A549 (cell line): ENCODE data around the gene MPP2. TPM values are rescaled to one million over a fixed set of nuclear protein-coding genes. Genes with fewer than 3 reads are reported as not detected.

Experiments
- ATAC-seq, 2 experiments: fragments of 200-7000 bp in 1 of 2; fragments of >200 bp in 1 of 2; cut with Nextera tagmentation in 1 of 2; cut with Tn5 transposase in 1 of 2; 3 replicates each; pipeline versions ENCODE4 v1.8.0 to v1.9.1; 2018 to 2020; ENCODE audit warnings: mild to moderate bottlenecking in 1 of 2, moderate library complexity in 1 of 2
- CTCF ChIA-PET: fragments of 300-600 bp; sonication (Branson Sonifier 250); formaldehyde crosslinking; extraction: SDS; loops from one replicate; lab custom pipeline; 2021; ENCODE audit warnings: antibody characterized with exemption, inconsistent platforms; lab: Yijun Ruan, JAX
- POLR2A ChIA-PET: fragments of 350-600 bp; formaldehyde crosslinking; extraction: SDS; loops from one replicate; lab custom pipeline; 2021; ENCODE audit warnings: antibody characterized with exemption, inconsistent platforms; lab: Yijun Ruan, JAX
- DNase-seq, 2 experiments: peaks; one replicate each; pipeline versions ENCODE4 v3.0.0 to v3.0.0-alpha.2; 2011 to 2016; ENCODE audit warnings: low read depth in 1 of 2, low spot score in 1 of 2
- FAIRE-seq: peaks from 2 replicates; lab custom pipeline; 2011; peaks lifted over from hg19 to GRCh38; lab: Jason Lieb, UNC
- H3K27ac ChIP-seq, 2 experiments: fragments of >200 bp; sonication (Bioruptor Twin); formaldehyde crosslinking; 3 replicates each; pipeline ENCODE4 v1.5.1; 2016 to 2017
- H3K4me1 ChIP-seq: fragments of >200 bp; sonication (Bioruptor Twin); formaldehyde crosslinking; 3 replicates; pipeline ENCODE4 v1.6.1; 2016
- H3K4me2 ChIP-seq: fragments of >200 bp; sonication (Bioruptor Twin); formaldehyde crosslinking; 3 replicates; pipeline ENCODE4 v1.6.1; 2016
- H3K4me3 ChIP-seq: fragments of >200 bp; sonication (Bioruptor Twin); formaldehyde crosslinking; 3 replicates; pipeline ENCODE4 v1.5.1; 2016
- H3K9me3 ChIP-seq: fragments of >200 bp; sonication (Bioruptor Twin); formaldehyde crosslinking; 3 replicates; pipeline ENCODE4 v1.6.1; 2016
- CBX2 ChIP-seq: fragments of 200-600 bp; sonication (generic); IDR thresholded peaks from 2 replicates; pipeline ENCODE4 v1.6.1; 2016; ENCODE audit warnings: low read depth, mild to moderate bottlenecking, borderline replicate concordance
- CBX8 ChIP-seq: fragments of 200-600 bp; sonication (generic); IDR thresholded peaks from 2 replicates; pipeline ENCODE4 v1.6.1; 2016
- CEBPB ChIP-seq, 2 experiments: fragments of >200 bp in 1 of 2; sonication (Bioruptor Twin) in 1 of 2; formaldehyde crosslinking in 1 of 2; IDR thresholded peaks; 2 replicates each; pipeline ENCODE4 v1.6.1; 2012 to 2016
- EHMT2 ChIP-seq: fragments of 200-600 bp; sonication (generic); IDR thresholded peaks from 2 replicates; pipeline ENCODE4 v1.6.1; 2016; ENCODE audit warnings: antibody characterized with exemption, low read depth, mild to moderate bottlenecking, moderate library complexity
- EP300 ChIP-seq, 2 experiments: fragments of >200 bp; sonication (Bioruptor Twin); formaldehyde crosslinking; IDR thresholded peaks; 2 replicates in 1 of 2; 3 replicates in 1 of 2; pipeline ENCODE4 v1.6.1; 2016 to 2017
- FOSL2 ChIP-seq, 2 experiments: fragments of 450-650 bp in 1 of 2; fragments of >200 bp in 1 of 2; sonication (Bioruptor Twin) in 1 of 2; formaldehyde crosslinking; IDR thresholded peaks; 2 replicates each; pipeline versions ENCODE4 v1.5.0 to v1.6.1; 2016 to 2020; ENCODE audit warnings: mild to moderate bottlenecking in 1 of 2, moderate library complexity in 1 of 2
- GATA3 ChIP-seq: IDR thresholded peaks from 2 replicates; pipeline ENCODE4 v1.6.1; 2012; ENCODE audit warnings: borderline replicate concordance
- HEYL ChIP-seq: fragments of 250-450 bp; sonication (Bioruptor Pico); IDR thresholded peaks from 2 replicates; pipeline ENCODE4 v1.8.0; 2021; ENCODE audit warnings: mild to moderate bottlenecking, moderate library complexity
- HOXB13 ChIP-seq: fragments of 250-450 bp; sonication (Bioruptor Pico); IDR thresholded peaks from 2 replicates; pipeline ENCODE4 v1.5.0; 2020; ENCODE audit warnings: low read depth, mild to moderate bottlenecking, moderate library complexity
- JUN ChIP-seq, 2 experiments: fragments of >200 bp; sonication (Bioruptor Twin); formaldehyde crosslinking; IDR thresholded peaks; 2 replicates in 1 of 2; 3 replicates in 1 of 2; pipeline ENCODE4 v1.6.1; 2016 to 2017
- KDM1A ChIP-seq: fragments of 200-600 bp; sonication (generic); IDR thresholded peaks from 2 replicates; pipeline ENCODE4 v1.6.1; 2016; ENCODE audit warnings: low read depth, mild to moderate bottlenecking
- KDM5A ChIP-seq: fragments of 200-600 bp; sonication (generic); IDR thresholded peaks from 2 replicates; pipeline ENCODE4 v1.6.1; 2016; ENCODE audit warnings: antibody characterized with exemption, mild to moderate bottlenecking
- MYC ChIP-seq: IDR thresholded peaks from 2 replicates; pipeline ENCODE4 v1.6.1; 2012; ENCODE audit warnings: mild to moderate bottlenecking, inconsistent platforms, low read length, improper control_type of control experiment, borderline replicate concordance
- POLR2A ChIP-seq: IDR thresholded peaks from 2 replicates; pipeline ENCODE4 v1.6.1; 2012; ENCODE audit warnings: mild to moderate bottlenecking, low read length
- POLR2AphosphoS2 ChIP-seq: conservative IDR thresholded peaks from 2 replicates; pipeline ENCODE4 v1.6.1; 2012; ENCODE audit warnings: low read length, improper control_type of control experiment, inconsistent platforms
- RCOR1 ChIP-seq: fragments of 150-350 bp; IDR thresholded peaks from 2 replicates; pipeline ENCODE4 v1.6.1; 2014; ENCODE audit warnings: antibody characterized with exemption, low read length, low read depth
- RFX5 ChIP-seq: fragments of 450-650 bp; IDR thresholded peaks from 2 replicates; pipeline ENCODE4 v1.7.1; 2014; ENCODE audit warnings: antibody characterized with exemption, mild to moderate bottlenecking, moderate library complexity
- RNF2 ChIP-seq: fragments of 200-600 bp; sonication (generic); IDR thresholded peaks from 2 replicates; pipeline ENCODE4 v1.6.1; 2016; ENCODE audit warnings: low read depth, mild to moderate bottlenecking, antibody characterized with exemption, moderate library complexity, borderline replicate concordance
- SMC3 ChIP-seq: fragments of >200 bp; sonication (Bioruptor Twin); formaldehyde crosslinking; IDR thresholded peaks from 3 replicates; pipeline ENCODE4 v1.6.1; 2018; ENCODE audit warnings: inconsistent platforms
- SREBF2 ChIP-seq: fragments of 450-650 bp; IDR thresholded peaks from 2 replicates; pipeline ENCODE4 v1.6.1; 2014; ENCODE audit warnings: mild to moderate bottlenecking, moderate library complexity
- TFCP2L1 ChIP-seq: fragments of 250-450 bp; sonication (Bioruptor Pico); IDR thresholded peaks from 2 replicates; pipeline ENCODE4 v1.5.0; 2021; ENCODE audit warnings: mild to moderate bottlenecking
- TP53 ChIP-seq: fragments of 250-450 bp; sonication (Bioruptor Pico); IDR thresholded peaks from 2 replicates; pipeline ENCODE4 v1.5.0; 2021; ENCODE audit warnings: mild to moderate bottlenecking, moderate library complexity
- USF2 ChIP-seq: fragments of 450-650 bp; IDR thresholded peaks from 2 replicates; pipeline ENCODE4 v1.6.1; 2014; ENCODE audit warnings: antibody characterized with exemption
- ZFP36 ChIP-seq: fragments of 450-650 bp; IDR thresholded peaks from 2 replicates; pipeline ENCODE4 v1.6.1; 2014; ENCODE audit warnings: borderline replicate concordance; ENCODE audit not compliant: partially characterized antibody
- ZSCAN20 ChIP-seq: fragments of 250-450 bp; sonication (Bioruptor Pico); IDR thresholded peaks from 2 replicates; pipeline ENCODE4 v1.8.0; 2022; ENCODE audit warnings: mild to moderate bottlenecking, moderate library complexity
- WGBS: methylation state at CpG from one replicate; pipeline ENCODE4 v1.1.6; 2017; ENCODE audit errors: missing lambda C conversion rate; 5-methylcytosine and 5-hydroxymethylcytosine counted together
- polyA plus RNA-seq, 4 experiments: library from polyadenylated mRNA; depleted of rRNA in 3 of 4; stranded (reverse); fragments of >200 nt; fragmentation: RNase III in 1 of 4; extraction: RNeasy Plus Mini Kit Qiagen cat#74134 plus additional on column Dnase treatment in 1 of 4; gene quantifications; 2 replicates in 3 of 4; 3 replicates in 1 of 4; pipeline ENCODE4 v1.2.3, GENCODE V29; 2011 to 2017

Gene MPP2
- polyA plus RNA-seq, 2 of the 4 experiments (the other 2 are of a cell fraction): 3.8 to 4.2 TPM

GRCh38 chr17:43831633-43832032 is 75.7 kb downstream of the MPP2 start:
- ChIA-PET CTCF (interaction anchor here (0.6 to 5.9 kb wide), 7 partner anchors 10 to 392 kb away, joined by 3 to 31 read pairs (median 4); partner anchors contain the start of genes CD300LG and MPP2), POLR2A (no interaction called here)
- TF ChIP-seq JUN (IDR thresholded peaks at IDR 0.05) (no peak), RCOR1 (no peak), POLR2A (no peak), KDM1A (no peak), CBX8 (no peak), SMC3 (no peak), HOXB13 (CRISPR knock-in tag) (no peak), KDM5A (no peak), RNF2 (no peak), ZFP36 (no peak), TP53 (CRISPR knock-in tag) (no peak), MYC (no peak), GATA3 (no peak), TFCP2L1 (CRISPR knock-in tag) (no peak), RFX5 (no peak), EHMT2 (no peak), HEYL (CRISPR knock-in tag) (no peak), SREBF2 (no peak)
- 90% methylated on average over 8 of the region's 8 CpGs for WGBS
- DNase-seq: no peak
- H3K4me3 ChIP-seq: peak overlapping the region; percentile 80
- no peaks in the 10 kb centered on the region for H3K9me3 ChIP-seq
- H3K4me1 ChIP-seq: peaks cover 24% of the 10 kb centered on the region
- peak overlapping the region; percentile 91 to 98 for H3K27ac ChIP-seq
- H3K4me2 ChIP-seq: peak overlapping the region; percentile 90
- no peak for ATAC-seq
- FAIRE-seq: no peak

- FAIRE-seq: no peak
- CTCF ChIA-PET: interaction anchor here (0.6 to 5.9 kb wide), 9 partner anchors 8 to 136 kb away, joined by 3 to 31 read pairs (median 4); partner anchors contain the start of gene CD300LG
Observed at GRCh38 chr17:43830510-43831140, 76.7 kb downstream of the MPP2 start.

GRCh38 chr17:43829738-43830137 is 77.6 kb downstream of the MPP2 start:
- ATAC-seq (no peak), DNase-seq (no peak), FAIRE-seq (no peak)
- Histone ChIP-seq H3K4me1 (peaks cover 24% of the 10 kb centered on the region), H3K4me2 (no peak overlapping the region), H3K9me3 (no peaks in the 10 kb centered on the region), H3K27ac (no peak overlapping the region), H3K4me3 (no peak overlapping the region)
- TF ChIP-seq ZSCAN20: no peak
- TF ChIP-seq MYC: no peak
- no peak for TF ChIP-seq EP300 (IDR thresholded peaks at IDR 0.05)
- TF ChIP-seq HOXB13 (CRISPR knock-in tag): no peak
- no peak for TF ChIP-seq CBX2
- TF ChIP-seq JUN (IDR thresholded peaks at IDR 0.05): no peak
- no peak for TF ChIP-seq POLR2AphosphoS2
- no peak for TF ChIP-seq CEBPB (IDR thresholded peaks at IDR 0.05)
- ChIA-PET POLR2A (no interaction called here), CTCF (interaction anchor here (0.7 to 5.9 kb wide), 7 partner anchors 9 to 135 kb away, joined by 3 to 31 read pairs (median 4); partner anchors contain the start of gene CD300LG)
- 89% methylated on average over 14 of the region's 14 CpGs for WGBS

More at GRCh38 chr17:43830510-43831140, 76.7 kb downstream of the MPP2 start:
- Histone ChIP-seq H3K4me1 (peaks cover 24% of the 10 kb centered on the region), H3K27ac (no peak overlapping the region), H3K9me3 (no peaks in the 10 kb centered on the region), H3K4me2 (no peak overlapping the region), H3K4me3 (no peak overlapping the region)
- 93% methylated on average over 7 of the region's 7 CpGs for WGBS
- POLR2A ChIA-PET: no interaction called here
- TF ChIP-seq USF2 (no peak), FOSL2 (IDR thresholded peaks at IDR 0.05) (no peak), FOSL2 (CRISPR knock-in tag; IDR thresholded peaks at IDR 0.05) (no peak)
- no peak for ATAC-seq
- DNase-seq: no peak
